GM23338 (cell line): Measurements from ENCODE around the gene YIPF4.

Experiments
- CREB1 ChIP-seq: fragments of 250-450 bp; sonication (Bioruptor Pico); IDR thresholded peaks from 2 replicates; pipeline ENCODE4 v1.5.0; 2020; ENCODE audit warnings: low read depth, mild to moderate bottlenecking, moderate library complexity
- CTCF ChIP-seq, 2 experiments: fragments of 200-600 bp in 1 of 2; sonication (generic) in 1 of 2; conservative IDR thresholded peaks; 2 replicates each; pipeline versions ENCODE4 v1.5.1 to v1.6.1; 2016 to 2017; ENCODE audit warnings: antibody characterized with exemption in 2 of 2, low read depth in 2 of 2, mild to moderate bottlenecking in 2 of 2, moderate library complexity in 1 of 2
- ETS1 ChIP-seq: IDR thresholded peaks from 2 replicates; pipeline ENCODE4 v1.6.1; 2016; ENCODE audit warnings: antibody characterized with exemption
- EZH2 ChIP-seq: fragments of 200-600 bp; sonication (generic); IDR thresholded peaks from one replicate; pipeline ENCODE4 v1.8.0; 2017; ENCODE audit warnings: antibody characterized with exemption, mild to moderate bottlenecking, low read depth; ENCODE audit not compliant: unreplicated experiment
- EZH2phosphoT487 ChIP-seq: fragments of 200-600 bp; sonication (generic); IDR thresholded peaks from one replicate; pipeline ENCODE4 v1.8.1; 2018; ENCODE audit warnings: antibody characterized with exemption; ENCODE audit not compliant: unreplicated experiment
- JUNB ChIP-seq: IDR thresholded peaks from one replicate; pipeline ENCODE4 v1.6.1; 2016; ENCODE audit warnings: antibody characterized with exemption; ENCODE audit not compliant: unreplicated experiment
- NANOG ChIP-seq: IDR thresholded peaks from 2 replicates; pipeline ENCODE4 v1.6.1; 2016; ENCODE audit warnings: antibody characterized with exemption, borderline replicate concordance
- POLR2AphosphoS5 ChIP-seq: IDR thresholded peaks from 2 replicates; pipeline ENCODE4 v1.6.1; 2016; ENCODE audit warnings: antibody characterized with exemption, low read depth
- STAT1 ChIP-seq: IDR thresholded peaks from one replicate; pipeline ENCODE4 v1.6.1; 2016; ENCODE audit warnings: antibody characterized with exemption; ENCODE audit not compliant: unreplicated experiment
- ZNF114 ChIP-seq: fragments of 250-450 bp; sonication (Bioruptor Pico); IDR thresholded peaks from 2 replicates; pipeline ENCODE4 v1.5.0; 2020; ENCODE audit warnings: mild to moderate bottlenecking, moderate library complexity
- TF ChIP-seq, protein P1 (sequence below): IDR thresholded peaks from one replicate; pipeline ENCODE4 v1.6.1; 2018; ENCODE audit warnings: antibody characterized with exemption; ENCODE audit not compliant: unreplicated experiment

GRCh38 chr2:32237488-32237887 lies 40.2 kb upstream of the YIPF4 start:
- TF ChIP-seq POLR2AphosphoS5 (no peak), EZH2 (no peak), CTCF (conservative IDR thresholded peaks at IDR 0.05; ENCODE audit: low read depth in 2 of 2) (no peak), EZH2phosphoT487 (no peak), STAT1 (no peak), JUNB (no peak), ZNF114 (CRISPR knock-in tag) (no peak), NANOG (no peak), ETS1 (no peak), CREB1 (no peak)
- TF ChIP-seq, protein P1, sequence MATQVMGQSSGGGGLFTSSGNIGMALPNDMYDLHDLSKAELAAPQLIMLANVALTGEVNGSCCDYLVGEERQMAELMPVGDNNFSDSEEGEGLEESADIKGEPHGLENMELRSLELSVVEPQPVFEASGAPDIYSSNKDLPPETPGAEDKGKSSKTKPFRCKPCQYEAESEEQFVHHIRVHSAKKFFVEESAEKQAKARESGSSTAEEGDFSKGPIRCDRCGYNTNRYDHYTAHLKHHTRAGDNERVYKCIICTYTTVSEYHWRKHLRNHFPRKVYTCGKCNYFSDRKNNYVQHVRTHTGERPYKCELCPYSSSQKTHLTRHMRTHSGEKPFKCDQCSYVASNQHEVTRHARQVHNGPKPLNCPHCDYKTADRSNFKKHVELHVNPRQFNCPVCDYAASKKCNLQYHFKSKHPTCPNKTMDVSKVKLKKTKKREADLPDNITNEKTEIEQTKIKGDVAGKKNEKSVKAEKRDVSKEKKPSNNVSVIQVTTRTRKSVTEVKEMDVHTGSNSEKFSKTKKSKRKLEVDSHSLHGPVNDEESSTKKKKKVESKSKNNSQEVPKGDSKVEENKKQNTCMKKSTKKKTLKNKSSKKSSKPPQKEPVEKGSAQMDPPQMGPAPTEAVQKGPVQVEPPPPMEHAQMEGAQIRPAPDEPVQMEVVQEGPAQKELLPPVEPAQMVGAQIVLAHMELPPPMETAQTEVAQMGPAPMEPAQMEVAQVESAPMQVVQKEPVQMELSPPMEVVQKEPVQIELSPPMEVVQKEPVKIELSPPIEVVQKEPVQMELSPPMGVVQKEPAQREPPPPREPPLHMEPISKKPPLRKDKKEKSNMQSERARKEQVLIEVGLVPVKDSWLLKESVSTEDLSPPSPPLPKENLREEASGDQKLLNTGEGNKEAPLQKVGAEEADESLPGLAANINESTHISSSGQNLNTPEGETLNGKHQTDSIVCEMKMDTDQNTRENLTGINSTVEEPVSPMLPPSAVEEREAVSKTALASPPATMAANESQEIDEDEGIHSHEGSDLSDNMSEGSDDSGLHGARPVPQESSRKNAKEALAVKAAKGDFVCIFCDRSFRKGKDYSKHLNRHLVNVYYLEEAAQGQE: no peak
